Activated T-cell treated with anti-CD3 and anti-CD28 coated beads for 4 hours (primary cell): ENCODE measurements around the gene PLIN5.

Source experiments
- DNase-seq: peaks from one replicate; pipeline ENCODE4 v3.0.0-alpha.2; 2020

Gene PLIN5

GRCh38 chr19:4503132-4503824, 31.7 kb downstream of the PLIN5 start:
- DNase-seq = no peak

- no peak for DNase-seq
These were observed 32.5 kb downstream of the PLIN5 start for GRCh38 chr19:4502282-4503131.

GRCh38 chr19:4501691-4502090, 33.3 kb downstream of the PLIN5 start:
- DNase-seq = no peak

- no peak for DNase-seq
These were observed 34.0 kb downstream of the PLIN5 start for GRCh38 chr19:4500841-4501591.

- DNase-seq = no peak
These were observed 35.2 kb downstream of the PLIN5 start for GRCh38 chr19:4499855-4500254.

- DNase-seq = no peak
These were observed 35.7 kb downstream of the PLIN5 start for GRCh38 chr19:4499318-4499717.

DNA sequence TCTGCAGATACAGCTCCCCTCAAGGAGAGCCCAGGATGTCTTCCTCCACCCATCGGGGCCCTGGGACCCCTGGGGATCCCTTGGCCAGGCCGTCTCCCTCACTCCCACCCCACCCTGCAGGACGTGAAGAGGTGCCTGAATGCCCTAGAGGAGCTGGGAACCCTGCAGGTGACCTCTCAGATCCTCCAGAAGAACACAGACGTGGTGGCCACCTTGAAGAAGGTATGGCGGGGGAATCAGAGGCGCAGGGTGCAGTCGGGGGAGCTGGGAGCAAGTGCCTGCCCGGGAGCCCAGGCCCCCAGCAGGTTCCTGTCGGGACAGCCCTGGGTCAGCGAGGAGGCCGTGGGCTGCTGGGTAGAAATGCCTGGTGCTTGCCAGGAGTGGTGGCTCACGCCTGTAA, 36.3 kb downstream of the PLIN5 start:
- no peak for DNase-seq

DNA sequence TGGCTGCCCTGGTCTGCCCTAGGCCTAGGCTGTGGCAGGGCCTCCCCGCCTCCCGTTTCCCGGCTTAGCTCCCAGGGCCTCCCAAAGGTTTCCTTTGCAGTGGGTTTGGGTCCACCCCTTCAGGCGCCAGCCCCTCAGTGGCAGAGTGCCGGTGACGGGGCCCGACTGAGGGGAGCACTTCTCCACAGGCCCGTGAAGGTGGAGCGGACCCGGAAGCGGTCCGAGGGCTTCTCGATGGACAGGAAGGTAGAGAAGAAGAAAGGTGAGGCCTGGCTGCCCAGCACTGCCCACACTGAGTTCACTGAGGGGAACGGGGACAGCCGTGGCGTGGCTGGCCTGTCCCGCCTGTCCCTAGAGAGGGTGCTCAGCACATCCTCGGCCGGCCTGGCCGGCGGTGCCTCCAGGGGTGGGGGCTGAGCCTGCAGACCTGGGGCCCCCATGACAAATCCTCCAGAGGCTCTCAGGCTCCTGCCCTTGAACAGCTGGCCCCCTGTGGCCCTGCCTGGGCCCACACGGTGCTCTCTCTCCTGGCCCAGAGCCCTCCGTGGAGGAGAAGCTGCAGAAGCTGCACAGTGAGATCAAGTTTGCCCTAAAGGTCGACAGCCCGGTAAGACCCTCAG, 37.1 kb downstream of the PLIN5 start:
- DNase-seq = no peak

DNA sequence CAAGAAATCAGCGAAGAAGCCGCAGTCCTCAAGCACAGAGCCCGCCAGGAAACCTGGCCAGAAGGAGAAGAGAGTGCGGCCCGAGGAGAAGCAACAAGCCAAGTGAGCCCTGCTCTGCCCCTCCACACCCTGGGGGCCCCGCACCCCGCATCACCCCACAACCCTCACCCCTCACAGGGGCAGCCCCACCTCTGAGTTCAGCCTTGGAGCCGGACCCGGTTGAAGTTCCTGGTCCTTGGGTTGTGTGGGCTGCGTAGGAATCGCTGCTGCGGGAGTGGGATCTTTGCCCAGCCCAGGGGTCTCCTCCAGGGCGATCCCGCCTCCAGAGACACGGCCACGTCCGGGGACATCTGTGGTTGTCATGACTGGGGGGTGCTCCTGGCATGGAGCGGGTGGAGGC, 38.7 kb downstream of the PLIN5 start:
- DNase-seq = no peak

DNA sequence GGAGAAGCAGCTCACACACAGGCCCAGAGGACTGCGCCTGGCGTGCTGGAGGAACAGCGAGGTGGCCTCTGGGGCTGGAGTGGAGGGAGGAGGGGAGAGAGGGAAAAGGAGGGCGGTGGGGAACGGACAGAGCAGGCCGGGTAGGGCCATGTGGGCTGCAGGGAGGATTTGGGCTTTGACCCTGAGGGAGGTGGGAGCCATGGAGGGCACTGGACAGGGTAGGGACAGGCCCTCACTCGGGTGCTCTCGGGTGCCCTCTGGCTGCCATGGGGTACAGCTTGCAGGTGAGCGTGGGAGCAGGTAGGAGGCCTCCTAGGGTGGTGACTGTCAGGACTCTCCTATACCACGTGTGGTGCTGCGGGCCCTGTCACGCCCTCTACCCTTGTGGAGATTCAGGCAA, 39.6 kb downstream of the PLIN5 start:
- no peak for DNase-seq

DNA sequence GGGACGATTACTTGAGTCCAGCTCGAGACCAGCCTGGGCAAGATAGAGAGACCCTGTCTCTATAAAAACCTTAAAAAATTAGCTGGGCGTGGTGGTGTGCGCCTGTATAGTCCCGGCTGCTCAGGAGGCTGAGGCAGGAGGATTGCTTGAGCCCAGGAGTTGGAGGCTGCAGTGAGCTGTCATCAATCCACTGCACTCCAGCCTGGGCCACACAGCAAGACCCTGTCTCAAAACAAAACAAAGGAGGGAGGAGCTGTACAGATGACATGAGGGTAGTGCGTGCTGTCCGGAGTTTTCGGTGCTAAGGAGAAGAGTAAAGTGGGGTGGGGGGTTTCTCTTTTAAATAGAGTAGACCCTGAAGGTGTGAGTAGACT, 40.3 kb downstream of the PLIN5 start:
- no peak for DNase-seq

GRCh38 chr19:4493929-4494690, 40.9 kb downstream of the PLIN5 start:
- no peak for DNase-seq

- no peak for DNase-seq
These were observed 41.7 kb downstream of the PLIN5 start for GRCh38 chr19:4493104-4493928.

- DNase-seq = no peak
These were observed 42.5 kb downstream of the PLIN5 start for GRCh38 chr19:4492337-4493103.

GRCh38 chr19:4491446-4491845, 43.6 kb downstream of the PLIN5 start:
- no peak for DNase-seq

GRCh38 chr19:4488496-4488895, 46.5 kb downstream of the PLIN5 start:
- DNase-seq = no peak

DNA sequence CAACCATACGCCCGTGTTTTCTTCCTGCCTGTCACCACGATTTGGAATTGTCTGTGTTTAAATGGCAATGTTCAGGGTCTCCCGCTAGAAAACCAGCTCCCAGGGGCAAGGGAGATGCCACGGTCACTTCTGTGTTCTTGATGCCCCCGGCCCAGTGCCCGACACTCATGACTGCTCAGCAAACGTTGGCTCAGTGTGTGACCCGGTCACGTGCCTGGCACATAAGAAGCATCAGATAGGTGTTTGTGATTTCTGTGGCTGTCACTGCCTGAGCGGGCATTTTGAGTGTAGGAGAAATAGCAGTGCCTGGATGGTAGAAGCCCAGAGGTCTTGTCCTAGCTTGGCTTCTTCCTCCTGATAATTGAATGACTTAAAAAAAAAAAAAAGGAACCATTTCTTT, 47.5 kb downstream of the PLIN5 start:
- no peak for DNase-seq

- DNase-seq = no peak
These were observed 51.6 kb downstream of the PLIN5 start for GRCh38 chr19:4483385-4483784.

- DNase-seq = no peak
These were observed 52.2 kb downstream of the PLIN5 start for GRCh38 chr19:4482721-4483364.
